ENCODE measurements around the gene HOXB3.

HOXB3 gene

GRCh38 chr17:48547808-48548522, 42.1 kb downstream of the HOXB3 start:
- DNase-seq (ENCODE audit: insufficient read length) = no peak
- no peak for FAIRE-seq
- TF ChIP-seq TAF1 (IDR thresholded peaks at IDR 0.05; ENCODE audit: borderline replicate concordance, low read depth, low read length) (no peak), POLR2AphosphoS5 (IDR thresholded peaks at IDR 0.05; ENCODE audit: low read depth, low read length) (no peak)

- no peak for DNase-seq (ENCODE audit: insufficient read length)
- FAIRE-seq = no peak
These were observed 42.9 kb downstream of the HOXB3 start for GRCh38 chr17:48546924-48547807.

GRCh38 chr17:48546137-48546923, 43.7 kb downstream of the HOXB3 start:
- TF ChIP-seq TAF1 (IDR thresholded peaks at IDR 0.05; ENCODE audit: borderline replicate concordance, low read depth, low read length) (no peak), POLR2A (IDR thresholded peaks at IDR 0.05; ENCODE audit: low read depth, low read length) (no peak), POLR2AphosphoS5 (IDR thresholded peaks at IDR 0.05; ENCODE audit: low read depth, low read length) (no peak)
- DNase-seq (ENCODE audit: insufficient read length) (no peak), FAIRE-seq (no peak)

More at GRCh38 chr17:48546924-48547807, 42.9 kb downstream of the HOXB3 start:
- no peak for TF ChIP-seq POLR2AphosphoS5 (IDR thresholded peaks at IDR 0.05; ENCODE audit: low read depth, low read length)
- no peak for TF ChIP-seq POLR2A (IDR thresholded peaks at IDR 0.05; ENCODE audit: low read depth, low read length)
- TF ChIP-seq TAF1 (IDR thresholded peaks at IDR 0.05; ENCODE audit: borderline replicate concordance, low read depth, low read length) = no peak

GRCh38 chr17:48545539-48545938, 44.5 kb downstream of the HOXB3 start:
- no peak for TF ChIP-seq POLR2A (IDR thresholded peaks at IDR 0.05; ENCODE audit: low read depth, low read length)
- no peak for TF ChIP-seq TAF1 (IDR thresholded peaks at IDR 0.05; ENCODE audit: borderline replicate concordance, low read depth, low read length)
- TF ChIP-seq POLR2AphosphoS5 (IDR thresholded peaks at IDR 0.05; ENCODE audit: low read depth, low read length) = no peak
- DNase-seq (ENCODE audit: insufficient read length) = no peak
- peak; percentile 65 for FAIRE-seq

- peak; percentile 24 for FAIRE-seq
- TF ChIP-seq TAF1 (IDR thresholded peaks at IDR 0.05; ENCODE audit: borderline replicate concordance, low read depth, low read length) = no peak
- no peak for DNase-seq (ENCODE audit: insufficient read length)
These were observed 45.0 kb downstream of the HOXB3 start, which contains the start of gene HOXB2 for GRCh38 chr17:48545022-48545375. TSS of gene HOXB2 (minus strand) at chr17:48545109. CDS start at chr17:48544911, 198 bp downstream.

GRCh38 chr17:48544349-48545021, 45.6 kb downstream of the HOXB3 start:
- TF ChIP-seq POLR2A (IDR thresholded peaks at IDR 0.05; ENCODE audit: low read depth, low read length) = no peak
- no peak for TF ChIP-seq POLR2AphosphoS5 (IDR thresholded peaks at IDR 0.05; ENCODE audit: low read depth, low read length)
- TF ChIP-seq TAF1 (IDR thresholded peaks at IDR 0.05; ENCODE audit: borderline replicate concordance, low read depth, low read length) = no peak
- no peak for DNase-seq (ENCODE audit: insufficient read length)

GRCh38 chr17:48543854-48544348, 46.1 kb downstream of the HOXB3 start:
- no peak for TF ChIP-seq POLR2AphosphoS5 (IDR thresholded peaks at IDR 0.05; ENCODE audit: low read depth, low read length)
- no peak for TF ChIP-seq POLR2A (IDR thresholded peaks at IDR 0.05; ENCODE audit: low read depth, low read length)
- no peak for TF ChIP-seq TAF1 (IDR thresholded peaks at IDR 0.05; ENCODE audit: borderline replicate concordance, low read depth, low read length)
- DNase-seq (ENCODE audit: insufficient read length) (no peak), FAIRE-seq (no peak)

More at GRCh38 chr17:48544349-48545021, 45.6 kb downstream of the HOXB3 start:
- peak; percentile 53 for FAIRE-seq

- DNase-seq (ENCODE audit: insufficient read length) (peak; percentile 71), FAIRE-seq (peak; percentile 74)
These were observed 46.8 kb downstream of the HOXB3 start for GRCh38 chr17:48543107-48543853.

GRCh38 chr17:48542698-48543106, 47.3 kb downstream of the HOXB3 start:
- FAIRE-seq (no peak), DNase-seq (ENCODE audit: insufficient read length) (no peak)

More at GRCh38 chr17:48543107-48543853, 46.8 kb downstream of the HOXB3 start:
- TF ChIP-seq POLR2A (IDR thresholded peaks at IDR 0.05; ENCODE audit: low read depth, low read length) (no peak), TAF1 (IDR thresholded peaks at IDR 0.05; ENCODE audit: borderline replicate concordance, low read depth, low read length) (peak; percentile 53; the same call in 1 of the 2 replicates), POLR2AphosphoS5 (IDR thresholded peaks at IDR 0.05; ENCODE audit: low read depth, low read length) (no peak)

GRCh38 chr17:48542114-48542656, 47.9 kb downstream of the HOXB3 start:
- no peak; the same call in 1 of the 2 replicates for TF ChIP-seq POLR2A (IDR thresholded peaks at IDR 0.05; ENCODE audit: low read depth, low read length)
- FAIRE-seq (peak; percentile 68), DNase-seq (ENCODE audit: insufficient read length) (no peak)

More at GRCh38 chr17:48542698-48543106, 47.3 kb downstream of the HOXB3 start:
- no peak for TF ChIP-seq TAF1 (IDR thresholded peaks at IDR 0.05; ENCODE audit: borderline replicate concordance, low read depth, low read length)
- TF ChIP-seq POLR2A (IDR thresholded peaks at IDR 0.05; ENCODE audit: low read depth, low read length) = no peak
- no peak for TF ChIP-seq POLR2AphosphoS5 (IDR thresholded peaks at IDR 0.05; ENCODE audit: low read depth, low read length)
